ENCODE measurements around the gene CHKB.

CHKB gene

DNA sequence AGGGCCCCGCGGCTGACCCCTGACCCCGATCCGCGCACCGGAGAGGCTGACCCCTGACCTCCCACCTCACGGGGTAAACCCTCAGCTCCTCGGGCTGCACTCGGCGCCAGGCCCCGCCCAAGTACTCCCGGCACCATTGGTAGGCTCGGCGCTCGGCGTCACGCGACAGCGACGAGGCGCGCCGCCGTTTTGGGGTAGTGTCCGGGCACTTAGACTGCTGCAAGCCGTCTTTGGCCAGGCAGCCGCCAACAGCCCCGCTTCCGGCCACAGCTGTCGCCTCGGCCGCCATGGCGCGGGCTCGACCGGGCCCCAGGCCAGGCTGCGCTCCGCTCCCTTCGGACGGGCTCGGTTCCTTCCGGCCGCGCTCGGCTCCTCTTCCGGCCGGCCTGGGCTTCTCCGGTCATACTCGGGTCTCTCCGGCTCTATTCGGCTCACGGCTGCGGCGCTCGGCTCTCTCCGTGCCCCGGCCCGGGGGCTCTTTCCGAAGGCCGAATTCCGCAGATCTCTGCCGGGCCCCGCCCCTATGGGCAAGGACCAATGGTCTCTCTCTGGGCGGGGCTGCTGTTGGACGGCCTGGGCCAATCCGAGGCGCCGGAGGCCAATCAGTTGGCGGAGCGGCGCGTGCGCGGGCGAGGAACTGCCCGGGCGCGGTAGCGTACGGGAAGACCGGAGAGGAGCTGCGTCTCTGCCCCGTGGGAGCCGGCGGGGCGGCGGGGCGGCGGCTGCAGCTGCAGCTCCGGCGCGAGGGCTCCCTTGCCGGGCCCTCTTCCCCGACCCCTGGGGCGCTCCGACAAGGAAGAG lies at the start of gene CHKB (continued):
- TF ChIP-seq, protein P1, sequence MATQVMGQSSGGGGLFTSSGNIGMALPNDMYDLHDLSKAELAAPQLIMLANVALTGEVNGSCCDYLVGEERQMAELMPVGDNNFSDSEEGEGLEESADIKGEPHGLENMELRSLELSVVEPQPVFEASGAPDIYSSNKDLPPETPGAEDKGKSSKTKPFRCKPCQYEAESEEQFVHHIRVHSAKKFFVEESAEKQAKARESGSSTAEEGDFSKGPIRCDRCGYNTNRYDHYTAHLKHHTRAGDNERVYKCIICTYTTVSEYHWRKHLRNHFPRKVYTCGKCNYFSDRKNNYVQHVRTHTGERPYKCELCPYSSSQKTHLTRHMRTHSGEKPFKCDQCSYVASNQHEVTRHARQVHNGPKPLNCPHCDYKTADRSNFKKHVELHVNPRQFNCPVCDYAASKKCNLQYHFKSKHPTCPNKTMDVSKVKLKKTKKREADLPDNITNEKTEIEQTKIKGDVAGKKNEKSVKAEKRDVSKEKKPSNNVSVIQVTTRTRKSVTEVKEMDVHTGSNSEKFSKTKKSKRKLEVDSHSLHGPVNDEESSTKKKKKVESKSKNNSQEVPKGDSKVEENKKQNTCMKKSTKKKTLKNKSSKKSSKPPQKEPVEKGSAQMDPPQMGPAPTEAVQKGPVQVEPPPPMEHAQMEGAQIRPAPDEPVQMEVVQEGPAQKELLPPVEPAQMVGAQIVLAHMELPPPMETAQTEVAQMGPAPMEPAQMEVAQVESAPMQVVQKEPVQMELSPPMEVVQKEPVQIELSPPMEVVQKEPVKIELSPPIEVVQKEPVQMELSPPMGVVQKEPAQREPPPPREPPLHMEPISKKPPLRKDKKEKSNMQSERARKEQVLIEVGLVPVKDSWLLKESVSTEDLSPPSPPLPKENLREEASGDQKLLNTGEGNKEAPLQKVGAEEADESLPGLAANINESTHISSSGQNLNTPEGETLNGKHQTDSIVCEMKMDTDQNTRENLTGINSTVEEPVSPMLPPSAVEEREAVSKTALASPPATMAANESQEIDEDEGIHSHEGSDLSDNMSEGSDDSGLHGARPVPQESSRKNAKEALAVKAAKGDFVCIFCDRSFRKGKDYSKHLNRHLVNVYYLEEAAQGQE (tag by site-specific recombination; IDR thresholded peaks at IDR 0.05): no peak
- TF ChIP-seq, protein P2, sequence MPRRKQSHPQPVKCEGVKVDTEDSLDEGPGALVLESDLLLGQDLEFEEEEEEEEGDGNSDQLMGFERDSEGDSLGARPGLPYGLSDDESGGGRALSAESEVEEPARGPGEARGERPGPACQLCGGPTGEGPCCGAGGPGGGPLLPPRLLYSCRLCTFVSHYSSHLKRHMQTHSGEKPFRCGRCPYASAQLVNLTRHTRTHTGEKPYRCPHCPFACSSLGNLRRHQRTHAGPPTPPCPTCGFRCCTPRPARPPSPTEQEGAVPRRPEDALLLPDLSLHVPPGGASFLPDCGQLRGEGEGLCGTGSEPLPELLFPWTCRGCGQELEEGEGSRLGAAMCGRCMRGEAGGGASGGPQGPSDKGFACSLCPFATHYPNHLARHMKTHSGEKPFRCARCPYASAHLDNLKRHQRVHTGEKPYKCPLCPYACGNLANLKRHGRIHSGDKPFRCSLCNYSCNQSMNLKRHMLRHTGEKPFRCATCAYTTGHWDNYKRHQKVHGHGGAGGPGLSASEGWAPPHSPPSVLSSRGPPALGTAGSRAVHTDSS (tag by site-specific recombination; IDR thresholded peaks at IDR 0.05): no peak
- no peak for TF ChIP-seq ZNF114 (tag by site-specific recombination; IDR thresholded peaks at IDR 0.05)
- no peak for TF ChIP-seq FEZF1 (tag by site-specific recombination; IDR thresholded peaks at IDR 0.05)
- no peak for TF ChIP-seq ZNF211 (tag by site-specific recombination; IDR thresholded peaks at IDR 0.05; ENCODE audit: low read depth)
- peak; percentile 78; the same call in 1 of the 2 replicates for TF ChIP-seq BCL11B (tag by site-specific recombination; IDR thresholded peaks at IDR 0.05; ENCODE audit: low read depth)
- no peak for TF ChIP-seq ZNF311 (tag by site-specific recombination; IDR thresholded peaks at IDR 0.05; ENCODE audit: borderline replicate concordance)
- no peak for TF ChIP-seq ZNF473 (tag by site-specific recombination; IDR thresholded peaks at IDR 0.05)
- peak; percentile 69 for TF ChIP-seq ZXDB (tag by site-specific recombination; IDR thresholded peaks at IDR 0.05)
- peak; percentile 63 for TF ChIP-seq KLF9 (tag by site-specific recombination; IDR thresholded peaks at IDR 0.05; ENCODE audit: low read depth)
- no peak for TF ChIP-seq ZNF48 (tag by site-specific recombination; IDR thresholded peaks at IDR 0.05)
- TF ChIP-seq ZNF560 (tag by site-specific recombination; IDR thresholded peaks at IDR 0.05; ENCODE audit: borderline replicate concordance): no peak
- peak; percentile 42; the same call in 1 of the 2 replicates for TF ChIP-seq ZNF76 (tag by site-specific recombination; IDR thresholded peaks at IDR 0.05; ENCODE audit: borderline replicate concordance, low read depth)
- no peak for TF ChIP-seq ZSCAN16 (tag by site-specific recombination; IDR thresholded peaks at IDR 0.05)
- TF ChIP-seq ZBTB17 (tag by site-specific recombination; IDR thresholded peaks at IDR 0.05): peak; percentile 89
- TF ChIP-seq ZNF391 (tag by site-specific recombination; IDR thresholded peaks at IDR 0.05; ENCODE audit: borderline replicate concordance, low read depth): peak; percentile 49; the same call in 1 of the 2 replicates
- TF ChIP-seq, protein P3, sequence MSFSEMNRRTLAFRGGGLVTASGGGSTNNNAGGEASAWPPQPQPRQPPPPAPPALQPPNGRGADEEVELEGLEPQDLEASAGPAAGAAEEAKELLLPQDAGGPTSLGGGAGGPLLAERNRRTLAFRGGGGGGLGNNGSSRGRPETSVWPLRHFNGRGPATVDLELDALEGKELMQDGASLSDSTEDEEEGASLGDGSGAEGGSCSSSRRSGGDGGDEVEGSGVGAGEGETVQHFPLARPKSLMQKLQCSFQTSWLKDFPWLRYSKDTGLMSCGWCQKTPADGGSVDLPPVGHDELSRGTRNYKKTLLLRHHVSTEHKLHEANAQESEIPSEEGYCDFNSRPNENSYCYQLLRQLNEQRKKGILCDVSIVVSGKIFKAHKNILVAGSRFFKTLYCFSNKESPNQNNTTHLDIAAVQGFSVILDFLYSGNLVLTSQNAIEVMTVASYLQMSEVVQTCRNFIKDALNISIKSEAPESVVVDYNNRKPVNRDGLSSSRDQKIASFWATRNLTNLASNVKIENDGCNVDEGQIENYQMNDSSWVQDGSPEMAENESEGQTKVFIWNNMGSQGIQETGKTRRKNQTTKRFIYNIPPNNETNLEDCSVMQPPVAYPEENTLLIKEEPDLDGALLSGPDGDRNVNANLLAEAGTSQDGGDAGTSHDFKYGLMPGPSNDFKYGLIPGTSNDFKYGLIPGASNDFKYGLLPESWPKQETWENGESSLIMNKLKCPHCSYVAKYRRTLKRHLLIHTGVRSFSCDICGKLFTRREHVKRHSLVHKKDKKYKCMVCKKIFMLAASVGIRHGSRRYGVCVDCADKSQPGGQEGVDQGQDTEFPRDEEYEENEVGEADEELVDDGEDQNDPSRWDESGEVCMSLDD (tag by site-specific recombination; IDR thresholded peaks at IDR 0.05): peak; percentile 71; the same call in 1 of the 2 replicates
- peak; percentile 86 for TF ChIP-seq SP2 (tag by site-specific recombination; IDR thresholded peaks at IDR 0.05)
- TF ChIP-seq ZNF561 (tag by site-specific recombination; IDR thresholded peaks at IDR 0.05; ENCODE audit: borderline replicate concordance): no peak
- peak; percentile 62; the same call in 1 of the 2 replicates for TF ChIP-seq ZNF341 (tag by site-specific recombination; IDR thresholded peaks at IDR 0.05; ENCODE audit: low read depth)
- no peak for TF ChIP-seq ZNF221 (tag by site-specific recombination; IDR thresholded peaks at IDR 0.05; ENCODE audit: borderline replicate concordance)
- TF ChIP-seq SP3 (tag by site-specific recombination; IDR thresholded peaks at IDR 0.05): peak; percentile 40
- no peak for TF ChIP-seq ZNF138 (tag by site-specific recombination; IDR thresholded peaks at IDR 0.05; ENCODE audit: borderline replicate concordance)
- TF ChIP-seq ZFP37 (tag by site-specific recombination; IDR thresholded peaks at IDR 0.05): peak; percentile 31; the same call in 1 of the 2 replicates
- TF ChIP-seq HOXC10 (CRISPR knock-in tag; IDR thresholded peaks at IDR 0.05): no peak
- TF ChIP-seq OVOL3 (tag by site-specific recombination; IDR thresholded peaks at IDR 0.05): 0 out of 2 replicates have a peak, but pooled peaks have one; percentile 37
- TF ChIP-seq ZNF140 (tag by site-specific recombination; IDR thresholded peaks at IDR 0.05): no peak
- TF ChIP-seq, protein P4, sequence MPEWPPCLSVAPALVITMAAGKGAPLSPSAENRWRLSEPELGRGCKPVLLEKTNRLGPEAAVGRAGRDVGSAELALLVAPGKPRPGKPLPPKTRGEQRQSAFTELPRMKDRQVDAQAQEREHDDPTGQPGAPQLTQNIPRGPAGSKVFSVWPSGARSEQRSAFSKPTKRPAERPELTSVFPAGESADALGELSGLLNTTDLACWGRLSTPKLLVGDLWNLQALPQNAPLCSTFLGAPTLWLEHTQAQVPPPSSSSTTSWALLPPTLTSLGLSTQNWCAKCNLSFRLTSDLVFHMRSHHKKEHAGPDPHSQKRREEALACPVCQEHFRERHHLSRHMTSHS (tag by site-specific recombination; IDR thresholded peaks at IDR 0.05): no peak
- peak; percentile 89 for TF ChIP-seq ZEB2 (tag by site-specific recombination; IDR thresholded peaks at IDR 0.05)
- TF ChIP-seq, protein P5, sequence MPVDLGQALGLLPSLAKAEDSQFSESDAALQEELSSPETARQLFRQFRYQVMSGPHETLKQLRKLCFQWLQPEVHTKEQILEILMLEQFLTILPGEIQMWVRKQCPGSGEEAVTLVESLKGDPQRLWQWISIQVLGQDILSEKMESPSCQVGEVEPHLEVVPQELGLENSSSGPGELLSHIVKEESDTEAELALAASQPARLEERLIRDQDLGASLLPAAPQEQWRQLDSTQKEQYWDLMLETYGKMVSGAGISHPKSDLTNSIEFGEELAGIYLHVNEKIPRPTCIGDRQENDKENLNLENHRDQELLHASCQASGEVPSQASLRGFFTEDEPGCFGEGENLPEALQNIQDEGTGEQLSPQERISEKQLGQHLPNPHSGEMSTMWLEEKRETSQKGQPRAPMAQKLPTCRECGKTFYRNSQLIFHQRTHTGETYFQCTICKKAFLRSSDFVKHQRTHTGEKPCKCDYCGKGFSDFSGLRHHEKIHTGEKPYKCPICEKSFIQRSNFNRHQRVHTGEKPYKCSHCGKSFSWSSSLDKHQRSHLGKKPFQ (tag by site-specific recombination; IDR thresholded peaks at IDR 0.05): no peak
